Stimulated activated naive CD4-positive, alpha-beta T cell (primary cell): ENCODE data around the gene TRIM8.

ENCODE experiments used
- DNase-seq, 6 experiments: peaks; one replicate each; lab custom pipeline; 2025; lab: John Stamatoyannopoulos, UW

TRIM8 gene

DNA sequence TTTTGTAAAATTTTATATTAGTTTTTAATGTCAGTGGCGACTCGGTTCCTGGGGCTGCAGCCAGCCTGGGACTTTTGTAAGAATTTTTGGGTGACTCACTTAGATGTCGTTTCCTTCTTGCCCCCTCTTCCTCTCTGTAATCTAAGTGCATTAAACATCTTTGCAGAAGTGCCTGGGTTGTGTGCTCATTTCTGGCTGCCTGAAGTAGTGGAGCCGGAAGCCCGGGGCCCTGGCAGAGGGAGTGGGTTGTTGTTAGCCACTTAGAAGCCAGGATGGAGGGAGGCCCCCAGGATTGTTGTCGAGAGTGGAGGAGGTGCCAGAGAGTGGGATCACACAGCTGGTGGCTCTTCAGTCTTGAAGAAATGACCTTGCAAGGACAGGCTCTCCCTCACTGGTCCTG lies 11.0 kb upstream of the TRIM8 start:
- DNase-seq: no peak

DNA sequence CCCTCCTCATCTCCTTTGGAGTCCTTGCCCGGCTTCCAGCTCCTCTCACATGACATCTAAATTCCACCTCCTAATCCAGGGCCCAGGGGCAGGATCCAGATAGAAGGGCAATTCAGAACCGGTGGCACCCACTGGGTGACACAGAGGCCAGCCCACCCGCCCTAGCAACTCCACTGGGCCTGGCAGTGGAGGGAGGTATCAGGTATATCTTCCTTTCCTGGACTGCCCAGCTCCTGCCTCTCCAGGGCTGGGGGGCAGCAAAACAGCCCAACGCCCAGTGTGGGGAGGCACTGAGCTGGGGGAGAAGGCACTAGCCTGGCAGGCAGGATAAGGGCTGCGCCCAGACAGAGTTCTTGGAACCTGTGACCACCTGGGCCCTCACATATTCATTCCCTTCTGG lies 10.4 kb upstream of the TRIM8 start:
- DNase-seq: no peak

DNA sequence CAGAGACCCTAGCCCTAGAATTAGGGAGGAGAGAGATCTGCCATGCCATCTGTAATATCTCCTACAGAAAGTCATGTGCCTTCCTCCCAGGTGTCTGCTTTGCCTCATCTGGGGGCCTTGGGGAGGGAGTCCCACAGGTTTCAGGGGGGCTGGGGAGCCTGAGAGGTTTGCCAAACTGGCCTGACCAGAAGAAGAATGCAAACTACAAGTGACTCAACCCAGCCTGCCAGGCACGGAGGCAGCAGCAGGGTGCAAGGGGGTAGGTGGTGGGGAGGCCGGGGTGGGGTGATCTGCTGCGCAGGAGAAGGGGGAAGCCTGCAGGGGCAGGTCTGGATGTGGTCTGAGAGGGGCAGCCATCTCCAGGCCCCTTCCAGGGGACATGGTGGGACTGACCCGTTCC lies 9.6 kb upstream of the TRIM8 start:
- DNase-seq: no peak

DNA sequence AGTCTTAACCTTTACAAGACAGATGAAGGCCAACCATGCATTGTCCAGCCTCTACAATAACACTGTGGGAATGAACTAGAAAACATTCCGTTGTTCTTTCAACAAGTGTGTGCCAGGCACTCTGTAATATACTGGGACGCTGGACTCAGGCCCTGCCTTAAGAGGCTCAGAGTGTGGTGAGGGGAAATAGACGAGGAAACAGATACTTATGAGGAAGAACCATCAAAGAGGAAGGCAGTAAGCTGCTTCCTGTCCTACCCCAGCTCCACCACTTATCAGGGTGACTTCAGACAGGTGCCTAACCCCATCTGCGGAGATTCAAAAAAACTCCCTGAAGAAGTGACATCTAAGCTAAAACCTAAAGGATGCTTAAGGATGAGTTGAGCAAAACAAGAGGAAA lies 8.9 kb upstream of the TRIM8 start:
- DNase-seq: peak in 4 of 6 experiments; percentile 12 to 45 (median 24)

DNA sequence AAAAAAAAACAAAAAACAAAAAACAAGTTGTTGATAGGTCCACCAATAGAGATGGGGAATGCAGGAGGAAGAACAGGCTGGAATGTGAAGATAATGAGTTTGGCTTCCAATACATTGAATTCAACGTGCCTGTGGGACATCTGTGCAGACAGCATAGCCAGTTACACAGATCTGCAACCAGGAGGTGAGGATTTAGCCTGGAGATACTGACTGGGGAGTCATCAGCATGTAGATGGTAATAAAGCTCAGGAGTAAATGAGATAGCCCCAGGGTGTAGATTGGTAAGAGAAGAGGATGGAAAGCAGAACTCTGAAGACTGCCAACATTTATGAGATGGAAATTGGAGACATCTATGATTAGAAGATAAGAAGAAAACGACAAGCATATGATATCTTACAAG lies 4.7 kb upstream of the TRIM8 start:
- DNase-seq: no peak

DNA sequence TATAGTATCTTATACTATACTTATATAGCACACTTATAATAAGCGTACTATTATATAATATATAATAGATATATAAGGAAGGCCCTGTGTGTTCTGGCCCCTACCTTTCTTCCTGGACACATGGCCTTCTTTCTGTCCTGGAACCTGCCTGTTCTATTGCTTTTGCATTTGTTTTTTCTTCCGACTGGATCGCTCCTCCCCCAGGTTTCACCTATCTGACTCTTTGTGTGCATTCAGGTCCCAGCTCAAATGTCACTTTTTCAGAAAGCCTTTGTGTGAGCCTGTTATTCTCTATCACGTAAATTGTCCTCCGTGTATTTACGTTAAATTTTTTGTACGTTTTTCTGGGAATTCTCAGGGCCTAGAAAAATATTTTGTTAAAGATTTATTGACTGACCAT lies 2.9 kb upstream of the TRIM8 start:
- no peak for DNase-seq

DNA sequence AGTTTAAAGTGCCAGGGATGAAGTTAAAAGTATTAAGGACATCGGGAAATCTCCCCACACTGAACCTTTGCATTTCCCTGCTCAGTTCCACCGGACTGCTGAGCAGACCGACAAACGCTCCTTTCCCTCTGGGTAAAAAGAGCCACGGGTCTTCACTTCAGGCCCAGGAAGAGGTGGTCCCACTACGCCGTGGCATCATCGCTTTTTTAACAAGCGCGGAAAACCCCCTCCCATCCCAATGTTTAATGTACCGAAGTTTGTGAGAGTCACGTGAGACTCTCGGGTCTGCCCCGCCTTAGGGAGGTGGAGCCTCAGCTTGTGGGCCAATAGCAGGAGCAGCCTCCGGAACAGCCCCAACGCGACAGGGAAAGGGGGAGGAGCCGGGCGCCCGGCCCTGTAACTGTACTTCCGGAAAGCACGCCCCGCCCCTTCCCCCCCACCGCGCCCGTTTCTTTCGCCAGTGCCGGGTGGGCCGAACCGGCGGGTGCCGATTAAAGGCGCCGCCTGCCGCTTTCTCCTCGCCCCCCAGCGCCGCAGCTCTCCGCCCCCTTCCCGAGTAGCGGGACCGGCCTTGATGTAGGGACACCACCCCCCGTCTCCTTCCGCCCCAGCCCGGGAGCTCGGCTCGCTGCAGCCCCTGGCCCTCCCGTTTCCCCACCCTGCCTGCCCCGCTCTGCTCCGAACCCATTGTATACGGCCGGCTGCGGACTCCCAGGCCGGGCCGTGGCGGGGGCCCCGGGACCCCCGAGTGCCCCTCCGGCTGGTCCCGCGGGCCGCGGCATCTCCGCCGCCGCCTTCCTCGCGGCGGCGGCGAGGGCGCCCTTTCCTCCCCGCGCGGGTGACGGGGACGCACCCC lies 2.2 kb upstream of the TRIM8 start:
- peak; percentile 90 to 98 (median 96) for DNase-seq

DNA sequence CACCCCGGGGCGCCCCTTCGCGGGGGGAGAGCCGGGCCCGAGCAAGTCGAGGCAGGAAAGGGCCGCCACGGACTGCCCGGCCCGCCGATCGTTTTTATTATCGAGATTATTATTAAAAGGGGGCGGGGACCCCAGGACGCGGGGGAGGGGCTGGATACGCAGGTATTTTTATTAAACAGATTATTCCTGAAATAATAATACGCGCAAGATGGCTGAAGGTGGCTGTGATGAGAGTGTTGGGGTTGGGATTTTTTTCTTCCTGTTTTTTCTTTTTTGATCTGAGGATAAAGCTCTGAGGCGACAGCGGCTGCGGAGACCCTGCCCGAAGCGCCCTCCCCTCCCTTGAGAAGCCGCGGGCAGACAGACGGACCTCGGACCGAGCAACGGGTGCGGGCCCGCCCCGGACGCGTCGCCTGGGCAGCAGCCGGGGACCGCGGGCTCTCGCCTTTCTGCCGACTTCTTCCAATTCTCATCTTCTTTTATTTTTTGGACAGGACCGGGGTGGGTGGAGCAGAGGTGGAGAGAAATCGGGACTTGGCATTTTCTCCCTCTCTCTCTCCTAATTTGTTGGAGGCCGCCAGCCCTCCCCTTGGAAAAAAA lies 1.4 kb upstream of the TRIM8 start:
- peak in 3 of 6 experiments; percentile 47 to 63 (median 61) for DNase-seq

DNA sequence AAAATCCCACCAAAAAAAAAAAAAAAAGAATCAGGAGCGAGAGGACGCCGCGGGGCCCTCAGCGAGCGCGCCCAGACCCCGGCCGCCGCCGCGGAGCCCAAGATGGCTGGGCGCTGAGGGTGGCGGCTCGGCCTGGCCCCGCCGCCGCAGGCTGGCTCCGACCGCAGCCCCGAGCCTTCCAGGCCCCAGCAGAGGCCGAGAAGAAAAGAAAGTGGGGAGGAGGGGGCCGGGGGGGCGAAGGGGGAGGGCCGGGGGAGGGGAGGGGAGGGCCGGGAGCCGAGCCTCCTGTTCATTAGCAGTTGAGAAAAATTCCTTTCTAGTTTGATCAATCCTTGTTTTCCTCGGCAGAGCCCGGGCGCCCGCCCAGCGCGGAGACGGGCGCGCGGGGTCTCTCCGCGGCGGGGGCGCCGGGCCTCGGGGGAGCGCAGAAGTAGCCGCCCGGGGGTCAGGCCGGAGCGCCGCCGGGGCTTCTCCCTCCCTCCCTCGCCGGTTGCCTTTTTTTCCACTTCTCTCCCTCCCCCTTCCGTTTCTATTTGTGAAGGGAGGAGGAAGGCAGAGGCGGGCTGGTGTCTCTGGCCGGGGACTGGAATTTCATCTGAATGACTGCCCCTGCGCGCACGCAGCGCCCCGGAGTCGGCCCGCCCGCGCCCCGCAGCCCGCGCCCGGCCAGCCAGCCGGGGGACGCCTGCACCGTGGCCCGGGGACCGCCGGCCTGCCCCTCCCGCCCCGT lies 778 bp upstream of the TRIM8 start:
- DNase-seq: peak; percentile 28 to 68 (median 59)

DNA sequence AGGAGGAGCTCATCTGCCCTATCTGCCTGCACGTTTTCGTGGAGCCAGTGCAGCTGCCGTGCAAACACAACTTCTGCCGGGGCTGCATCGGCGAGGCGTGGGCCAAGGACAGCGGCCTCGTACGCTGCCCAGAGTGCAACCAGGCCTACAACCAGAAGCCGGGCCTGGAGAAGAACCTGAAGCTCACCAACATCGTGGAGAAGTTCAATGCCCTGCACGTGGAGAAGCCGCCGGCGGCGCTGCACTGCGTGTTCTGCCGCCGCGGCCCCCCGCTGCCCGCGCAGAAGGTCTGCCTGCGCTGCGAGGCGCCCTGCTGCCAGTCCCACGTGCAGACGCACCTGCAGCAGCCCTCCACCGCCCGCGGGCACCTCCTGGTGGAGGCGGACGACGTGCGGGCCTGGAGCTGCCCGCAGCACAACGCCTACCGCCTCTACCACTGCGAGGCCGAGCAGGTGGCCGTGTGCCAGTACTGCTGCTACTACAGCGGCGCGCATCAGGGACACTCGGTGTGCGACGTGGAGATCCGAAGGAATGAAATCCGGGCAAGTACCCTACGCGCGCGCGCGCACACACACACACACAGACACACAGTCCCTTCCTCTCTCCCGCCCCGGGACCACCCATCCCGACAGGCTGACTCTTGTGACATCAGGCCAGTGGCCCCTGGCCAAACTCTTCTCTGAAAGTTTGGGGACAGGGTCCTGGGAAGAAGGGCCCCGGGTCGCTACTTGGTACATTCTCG lies 538 bp downstream of the TRIM8 start:
- DNase-seq: peak; percentile 66 to 78 (median 76)

DNA sequence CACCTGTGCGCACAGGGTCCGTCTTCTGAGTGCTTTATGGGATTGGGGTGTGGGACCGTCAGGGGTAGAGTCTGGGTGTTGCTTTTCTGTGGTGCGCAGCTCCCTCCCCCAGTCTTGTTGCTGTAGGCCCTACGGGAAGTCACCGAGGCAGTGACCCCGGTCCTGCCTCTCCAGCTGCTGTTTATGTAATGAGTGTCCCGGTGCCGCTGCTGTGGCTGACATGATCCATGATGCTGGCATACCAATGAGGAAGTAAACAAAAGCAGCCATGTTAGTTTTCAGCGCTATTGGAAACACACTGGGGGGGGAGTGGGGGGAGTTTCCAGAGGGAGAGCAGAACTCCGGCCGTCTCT lies 1.1 kb downstream of the TRIM8 start:
- DNase-seq: peak in 4 of 6 experiments; percentile 30 to 75 (median 53)

DNA sequence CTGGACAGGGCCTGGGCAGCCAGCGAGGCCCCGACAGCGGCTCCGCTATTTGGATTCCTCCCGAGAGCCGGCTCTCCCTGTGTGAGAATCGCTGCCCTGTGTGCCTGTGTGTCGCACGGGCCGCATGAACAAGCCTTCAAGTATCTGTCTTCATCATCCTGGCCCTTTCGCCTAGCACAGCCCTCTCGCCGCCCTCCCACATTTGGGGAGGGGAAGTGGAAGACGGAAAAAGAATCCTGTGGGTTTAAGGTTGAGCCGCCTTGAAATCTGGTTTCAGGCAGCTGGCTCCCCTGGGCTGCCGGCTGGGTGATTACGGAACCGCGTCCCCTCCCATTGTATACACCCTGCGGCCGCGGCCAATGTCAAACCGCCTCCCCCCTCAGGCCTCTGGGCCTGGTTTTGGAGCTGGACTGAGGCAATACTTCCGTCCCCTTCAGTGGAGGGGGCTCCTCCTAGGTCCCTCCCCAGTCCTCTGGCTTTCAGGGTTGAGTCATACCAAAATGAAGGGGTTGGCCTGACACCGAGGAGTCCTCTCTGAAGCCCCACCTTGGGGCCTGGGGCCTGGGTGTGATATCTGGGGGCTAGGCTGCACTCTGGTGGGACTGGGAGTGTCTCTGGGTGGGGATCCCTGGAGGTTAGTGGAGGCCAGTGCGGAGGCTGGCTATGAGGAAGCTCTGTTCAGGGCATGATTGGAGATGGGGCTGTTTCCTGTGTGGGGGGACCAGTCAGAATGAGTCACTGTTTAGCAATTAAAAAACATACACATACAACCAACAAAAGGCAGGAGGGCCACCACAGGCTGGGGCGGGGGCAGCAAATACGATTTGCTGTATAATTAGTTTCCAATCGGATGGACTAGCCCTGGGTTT lies 1.7 kb downstream of the TRIM8 start:
- peak; percentile 31 to 65 (median 50) for DNase-seq

DNA sequence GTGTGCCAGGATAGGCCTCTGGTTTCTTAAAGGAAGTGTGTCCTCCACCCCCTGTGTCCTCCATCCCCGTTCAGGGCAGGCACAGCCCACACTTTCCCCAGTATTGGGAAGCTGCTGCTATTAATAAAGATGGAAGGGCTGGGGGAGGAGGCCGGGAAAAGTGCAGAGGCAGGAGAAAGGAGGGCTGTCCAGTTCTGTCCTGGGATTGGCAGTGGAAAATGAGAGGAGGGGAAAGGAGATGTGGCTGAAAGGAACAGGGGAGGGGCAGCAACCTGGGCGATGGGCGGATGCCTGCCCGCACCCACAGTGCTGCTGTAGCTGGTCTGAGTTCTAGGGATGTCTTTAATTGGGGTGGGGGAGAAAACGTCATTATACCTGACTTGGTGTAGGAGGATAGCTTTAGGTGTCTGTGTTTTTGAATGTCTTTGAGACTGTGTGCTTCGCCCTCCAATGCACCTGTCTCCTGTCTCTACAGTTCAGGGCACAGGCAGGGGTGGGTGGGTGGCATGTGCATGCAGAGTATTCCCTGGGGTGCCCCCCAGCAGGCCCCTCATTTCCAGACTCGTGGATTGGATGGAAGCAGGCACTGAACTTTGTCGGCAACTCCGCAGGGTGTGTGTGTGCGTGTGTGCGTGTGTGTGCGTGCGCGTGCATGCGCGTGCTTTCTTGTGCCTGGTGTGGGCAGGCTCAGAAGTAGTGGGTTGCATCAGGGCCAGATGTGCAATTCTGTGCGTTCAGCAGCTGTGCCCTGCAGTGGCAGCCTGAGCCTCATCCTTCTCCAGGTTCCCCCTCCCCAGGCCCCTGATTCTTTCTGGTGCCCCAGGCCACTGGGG lies 2.5 kb downstream of the TRIM8 start:
- peak in 4 of 6 experiments; percentile 28 to 67 (median 55) for DNase-seq

DNA sequence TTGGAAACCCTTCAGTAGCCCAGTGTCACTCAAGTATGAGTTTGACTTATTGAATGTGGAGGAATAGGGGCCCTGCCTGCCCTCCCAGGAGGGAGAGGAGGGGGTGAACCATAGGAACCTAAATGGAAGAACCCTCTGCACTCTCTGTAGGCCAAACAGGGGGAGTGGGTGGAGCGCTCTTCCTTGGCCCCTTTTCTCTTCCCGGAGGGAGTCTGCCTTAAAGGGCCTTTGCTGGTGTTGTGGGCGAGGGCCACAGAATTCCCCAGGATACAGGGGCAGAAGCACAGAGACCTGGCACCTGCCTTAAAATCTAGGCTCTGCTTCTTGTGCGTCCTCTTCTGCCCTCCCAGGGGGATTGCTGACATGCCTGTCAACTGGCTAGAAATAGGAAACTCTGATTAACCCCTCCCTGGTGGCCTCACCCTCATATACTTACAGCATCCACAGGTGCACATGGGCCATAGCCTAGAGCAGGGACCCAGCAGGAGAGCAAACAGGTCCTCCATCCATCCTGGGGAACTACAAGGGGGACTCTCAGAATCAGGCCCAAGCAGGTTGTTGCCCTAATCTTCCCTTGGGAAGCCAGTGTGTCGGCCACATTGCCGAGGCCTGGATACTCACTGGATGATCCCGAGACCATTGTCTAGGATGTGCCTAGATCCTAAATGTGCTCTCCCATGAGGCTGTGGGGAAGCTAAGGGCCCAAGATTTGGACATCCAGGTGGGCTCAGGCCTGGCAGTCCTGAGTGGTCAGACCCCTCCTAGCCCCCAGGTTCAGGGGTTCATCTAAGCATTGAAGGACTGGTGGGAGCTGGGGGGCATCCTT lies 3.4 kb downstream of the TRIM8 start:
- DNase-seq: no peak

DNA sequence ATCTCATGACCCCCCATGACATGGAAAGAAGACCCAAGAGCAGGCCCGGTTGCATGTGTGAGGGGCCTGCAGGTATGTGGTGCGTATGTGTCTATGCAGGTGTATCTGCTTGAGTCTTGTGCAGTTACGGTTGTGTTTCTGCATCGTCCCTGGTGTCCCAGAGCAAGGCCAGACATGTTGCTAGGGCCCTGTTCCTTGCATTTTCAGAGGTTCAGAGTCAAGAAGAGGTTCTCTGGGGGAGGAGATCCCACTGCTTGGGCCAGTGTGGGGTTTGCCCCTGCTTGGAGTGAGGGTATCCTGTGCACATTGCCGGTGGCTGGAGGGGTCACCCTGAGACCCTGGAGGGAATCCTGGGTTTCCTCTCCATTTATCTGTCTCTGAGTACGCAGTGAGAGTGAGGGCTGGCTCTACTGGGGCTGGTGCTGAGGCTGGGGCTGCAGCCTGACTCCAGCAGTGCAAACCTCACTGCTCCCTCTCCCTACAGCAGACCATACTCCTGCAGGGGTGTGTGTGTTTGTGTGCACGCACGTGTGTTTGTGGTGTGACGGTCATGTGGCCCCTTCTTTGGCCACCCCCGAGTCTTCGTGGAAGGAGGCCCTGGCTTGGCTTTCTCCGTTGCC lies 4.1 kb downstream of the TRIM8 start:
- DNase-seq: peak in 1 of 6 experiments; percentile 51

DNA sequence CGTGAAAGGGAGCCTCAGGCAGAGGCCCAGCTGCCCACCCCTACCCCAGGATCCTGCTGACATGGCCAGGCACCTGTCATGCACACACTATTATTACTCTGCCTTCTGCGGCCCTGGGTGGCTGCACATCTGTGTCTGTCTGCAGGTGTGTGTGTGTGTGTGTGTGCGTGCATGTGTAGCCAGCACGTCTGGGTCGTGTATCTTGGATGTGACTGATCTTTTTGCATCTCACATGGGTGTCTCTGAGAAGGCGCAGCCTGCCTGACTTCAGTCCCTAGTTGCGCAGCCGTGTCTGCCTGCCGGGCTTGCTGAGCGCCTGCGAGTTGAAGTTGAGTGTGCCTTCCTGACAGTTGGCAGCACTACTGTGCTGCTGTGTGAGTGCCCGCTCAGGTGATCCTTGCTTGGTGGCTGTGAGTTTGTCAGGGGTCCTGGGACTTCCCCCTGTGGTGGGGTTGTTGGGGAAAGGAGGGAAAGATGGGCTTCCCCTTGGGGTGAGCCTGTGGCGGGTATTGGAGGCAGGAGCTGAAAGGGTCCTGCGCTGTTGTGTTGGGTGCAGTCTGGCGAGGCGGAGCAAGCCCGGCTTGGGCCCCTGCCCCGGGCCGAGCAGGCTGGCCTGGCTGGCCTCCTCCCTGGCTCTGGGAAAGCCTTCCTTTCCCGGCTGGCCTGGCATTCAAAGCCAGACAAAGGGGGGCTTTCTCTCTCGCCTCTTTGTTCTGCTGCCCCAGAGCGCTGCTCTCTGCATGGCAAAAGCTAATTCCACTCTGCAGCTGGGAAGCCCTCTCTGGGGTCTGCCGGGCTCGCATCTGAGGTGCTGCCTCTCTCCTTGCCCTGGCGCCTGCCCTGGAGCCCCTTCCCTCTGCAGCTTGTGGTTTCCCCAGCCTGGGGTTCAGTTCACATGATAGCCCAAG lies 4.9 kb downstream of the TRIM8 start:
- peak; percentile 11 to 51 (median 32) for DNase-seq

DNA sequence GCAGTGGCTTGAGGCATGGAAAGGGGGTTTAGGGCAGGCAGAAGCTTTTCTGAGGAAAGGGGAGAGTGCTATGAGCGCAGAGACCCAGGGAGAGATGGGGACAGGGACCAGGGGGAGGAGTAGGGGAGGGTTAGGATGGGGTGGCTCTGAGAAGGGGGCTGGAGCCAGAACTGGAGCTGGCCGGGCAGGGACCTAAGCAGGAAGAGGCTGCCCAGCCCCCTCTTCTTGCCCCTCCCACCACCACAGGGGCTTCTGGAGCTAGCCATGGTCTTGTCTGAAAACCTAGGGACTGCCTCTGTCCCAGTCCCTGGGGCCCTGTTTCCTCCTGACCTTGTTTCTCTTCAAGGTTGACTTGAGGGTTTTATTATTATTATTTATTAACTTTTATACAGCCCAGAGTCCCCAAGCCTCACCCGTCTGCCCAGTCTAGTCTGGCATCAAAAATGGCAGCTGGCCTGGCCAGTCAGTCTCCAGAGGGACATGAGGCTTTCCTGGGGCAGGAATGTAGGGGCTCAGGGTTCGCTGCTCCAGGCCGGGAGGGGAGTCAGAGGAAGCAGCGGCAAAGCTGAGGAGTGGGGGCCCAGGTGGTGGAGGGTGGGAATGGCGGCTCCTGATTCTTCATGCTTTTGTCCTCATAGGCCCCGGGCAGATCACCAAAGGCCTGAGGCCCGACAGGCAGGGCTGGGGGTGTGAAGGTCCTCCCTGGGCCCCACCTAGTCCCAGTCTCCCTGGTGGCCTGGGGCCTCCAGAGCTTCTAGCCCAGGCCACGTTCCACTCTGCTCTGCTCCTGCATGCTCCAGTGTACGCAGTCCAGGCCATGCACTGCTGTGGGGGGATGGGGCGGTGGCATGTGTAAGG lies 5.7 kb downstream of the TRIM8 start:
- no peak for DNase-seq
